COLO668 (cell line): Measurements from ENCODE around the gene UGDH.
"Not testable (repeated sequence)": the region's sequence is repeated elsewhere in the genome, so short reads cannot be mapped to it uniquely, and the experiment has no call there.

Experiments used
- DNase-seq: peaks from one replicate; lab custom pipeline; 2025; ENCODE audit not compliant: unreplicated experiment; lab: John Stamatoyannopoulos, UW

Gene UGDH

DNA sequence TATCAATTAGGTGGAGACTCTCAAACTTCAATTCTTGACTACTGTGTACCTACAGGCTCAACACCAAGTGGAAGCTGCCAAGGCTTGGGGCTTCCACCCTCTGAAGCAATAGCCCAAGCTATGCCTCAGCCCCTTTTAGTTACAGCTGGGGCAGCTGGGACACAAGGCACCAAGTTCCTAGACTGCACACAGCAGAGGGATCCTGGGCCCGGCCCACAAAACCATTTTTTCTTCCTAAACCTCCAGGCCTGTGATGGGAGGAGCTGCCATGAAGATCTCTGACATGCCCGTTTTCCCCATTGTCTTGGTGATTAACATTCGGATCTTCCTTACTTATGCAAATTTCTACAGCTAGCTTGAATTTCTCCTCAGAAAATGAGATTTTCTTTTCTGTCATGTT is 3.4 kb upstream of the UGDH start:
- no peak for DNase-seq

DNA sequence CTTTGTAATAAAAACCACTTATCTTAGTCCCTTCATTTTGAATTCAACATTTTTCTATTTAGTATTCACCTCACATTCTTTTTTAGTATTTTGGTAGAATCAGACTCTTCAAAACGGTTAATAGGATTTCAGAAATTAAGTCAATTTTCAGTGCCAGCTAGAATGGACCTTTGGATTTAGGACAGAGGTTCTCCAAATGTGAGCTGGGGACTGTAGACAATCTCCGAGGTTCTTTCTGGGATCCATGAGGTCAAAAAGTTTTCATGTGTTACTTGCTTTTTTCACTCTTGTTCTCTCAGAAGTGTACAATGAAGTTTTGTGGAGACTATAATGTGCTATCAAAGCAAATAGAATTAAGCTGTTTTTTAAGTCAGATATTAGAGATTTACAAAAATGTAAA is 2.3 kb upstream of the UGDH start:
- no peak for DNase-seq

DNA sequence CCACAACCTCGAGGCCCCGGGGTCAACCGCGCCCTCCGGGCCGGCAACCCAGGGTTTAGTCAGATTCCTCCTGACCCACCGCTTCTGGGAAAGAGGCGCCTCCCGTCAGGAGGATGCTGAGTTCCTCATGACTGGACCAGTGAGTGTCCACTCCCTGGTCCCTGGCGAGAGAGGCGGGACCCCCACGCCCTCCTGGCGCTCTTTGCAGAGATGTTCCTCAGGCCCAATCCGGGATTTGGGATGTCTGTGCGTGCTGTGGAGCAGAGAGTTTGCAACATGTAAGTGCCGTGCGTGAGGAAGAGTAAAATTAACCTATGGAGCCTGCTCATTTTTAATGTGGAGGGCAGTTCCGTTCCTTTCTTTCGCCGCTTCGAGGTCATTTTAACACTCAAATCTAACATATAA is 824 bp upstream of the UGDH start:
- DNase-seq = no peak

DNA sequence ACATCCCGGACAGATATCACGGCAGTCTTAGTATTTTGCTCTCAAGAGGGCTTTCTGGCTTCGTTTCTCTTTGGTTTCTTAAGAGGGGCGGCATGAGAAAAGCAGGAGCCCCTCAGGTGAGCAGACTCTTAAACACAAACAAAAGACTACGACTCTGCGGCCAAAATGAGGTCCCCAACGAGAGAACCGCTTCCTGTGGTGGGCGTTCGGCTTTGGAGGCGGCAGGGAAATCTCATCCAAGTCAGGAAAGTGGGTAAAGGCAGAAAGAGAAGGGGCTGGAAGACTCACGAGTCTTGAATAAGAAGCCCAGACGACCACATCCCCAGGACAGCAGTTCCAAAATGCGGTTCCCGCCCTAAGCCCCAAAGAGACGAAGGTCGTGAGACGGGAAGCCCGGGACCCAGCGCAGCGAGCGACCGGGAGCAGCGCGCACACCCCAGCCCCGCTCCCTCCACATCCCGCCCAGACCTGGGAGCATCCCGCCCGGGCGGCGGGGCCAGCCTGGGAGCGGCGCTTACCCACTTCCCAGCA is 409 bp downstream of the UGDH start:
- DNase-seq = no peak

DNA sequence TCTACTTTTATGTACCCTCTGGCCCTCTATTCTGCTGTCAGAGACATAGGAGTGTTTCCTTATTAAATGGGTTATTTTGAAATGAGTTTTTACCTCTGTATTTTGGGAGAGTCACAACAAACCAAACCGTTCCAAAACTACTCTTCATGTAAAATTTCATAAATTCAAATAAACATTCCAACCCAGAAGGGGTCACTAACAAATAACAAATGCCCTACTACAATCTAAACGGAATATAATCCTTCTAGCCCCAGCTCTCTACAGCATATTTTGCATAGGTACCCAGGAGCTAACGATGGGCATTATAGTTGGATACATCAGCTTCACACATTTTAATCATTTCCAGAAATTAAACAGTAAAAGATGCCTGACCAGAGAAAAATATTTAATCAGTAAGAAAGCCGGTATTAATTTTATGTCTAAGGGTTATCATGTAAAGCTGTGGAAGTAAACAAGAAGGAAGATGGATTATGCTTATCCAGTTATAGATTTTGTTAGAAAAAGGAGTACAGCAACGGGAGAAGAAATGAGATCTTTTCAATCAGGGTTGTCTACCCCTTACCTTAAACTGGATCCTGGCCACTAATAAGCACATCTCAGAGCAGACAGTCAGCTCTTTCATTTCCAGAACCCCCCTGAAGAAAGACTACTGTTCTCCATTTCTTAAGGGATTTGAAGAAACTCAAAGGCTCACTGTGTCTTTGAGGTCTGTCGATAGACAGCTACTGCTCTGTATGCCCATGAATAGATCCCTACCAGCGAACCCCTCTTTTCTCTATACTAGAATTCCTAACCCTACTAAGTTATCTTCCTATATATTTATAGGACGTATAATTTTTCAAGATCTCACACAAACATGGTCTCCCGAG is 1.2 kb downstream of the UGDH start:
- no peak for DNase-seq

DNA sequence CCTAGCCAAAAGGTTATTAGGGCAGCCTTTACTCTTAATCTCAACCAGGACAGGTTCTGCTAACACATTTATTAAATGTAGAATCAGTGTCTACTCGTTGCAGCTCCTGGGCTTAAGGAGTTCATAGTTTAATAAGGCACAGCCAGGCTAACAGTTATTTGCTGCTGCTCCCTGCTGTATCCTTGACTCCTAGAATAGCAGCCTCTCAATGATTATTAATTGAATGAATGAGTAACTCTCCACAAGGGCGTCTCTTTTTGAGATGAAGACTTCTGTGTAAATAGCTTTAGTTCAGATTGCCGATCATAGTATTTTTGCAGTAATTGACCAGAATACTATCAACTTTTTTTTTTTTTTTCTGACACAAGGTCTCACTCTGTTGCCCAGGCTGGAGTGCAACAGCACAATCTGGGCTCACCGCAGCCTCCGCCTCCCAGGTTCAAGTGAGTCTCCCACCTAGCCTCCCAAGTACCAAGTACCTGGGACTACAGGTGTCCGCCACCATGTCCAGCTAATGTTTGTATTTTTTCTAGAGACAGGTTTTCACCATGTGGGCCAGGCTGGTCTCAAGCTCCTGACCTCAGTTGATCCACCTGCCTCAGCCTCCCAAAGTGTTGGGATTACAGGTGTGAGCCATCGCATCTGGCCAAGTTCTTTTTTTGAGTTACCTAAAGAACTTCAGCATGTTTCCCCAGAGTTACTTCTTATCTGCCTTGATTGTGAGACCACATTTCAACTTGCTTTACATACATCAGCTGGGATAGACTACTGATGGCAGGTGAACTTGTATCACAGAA is 2.9 kb downstream of the UGDH start:
- no peak for DNase-seq

DNA sequence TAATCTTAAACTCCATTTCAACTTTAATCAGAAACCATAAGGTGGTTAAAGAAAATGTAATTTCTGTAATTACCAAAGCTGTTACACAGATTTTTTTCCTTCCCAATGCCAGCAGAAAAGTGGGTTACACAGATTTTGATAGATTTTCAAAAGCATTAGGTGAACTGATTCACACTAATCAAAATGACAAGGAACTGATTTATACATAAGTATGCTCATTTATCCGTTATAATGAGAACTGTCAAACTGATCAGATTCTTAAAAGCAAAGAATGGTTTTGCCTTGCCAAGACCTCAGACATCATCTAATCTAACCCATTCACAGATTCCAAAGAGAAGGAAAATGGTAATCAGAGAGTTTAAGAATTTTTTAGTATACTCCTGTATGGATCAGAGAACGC is 5.2 kb downstream of the UGDH start:
- no peak for DNase-seq

DNA sequence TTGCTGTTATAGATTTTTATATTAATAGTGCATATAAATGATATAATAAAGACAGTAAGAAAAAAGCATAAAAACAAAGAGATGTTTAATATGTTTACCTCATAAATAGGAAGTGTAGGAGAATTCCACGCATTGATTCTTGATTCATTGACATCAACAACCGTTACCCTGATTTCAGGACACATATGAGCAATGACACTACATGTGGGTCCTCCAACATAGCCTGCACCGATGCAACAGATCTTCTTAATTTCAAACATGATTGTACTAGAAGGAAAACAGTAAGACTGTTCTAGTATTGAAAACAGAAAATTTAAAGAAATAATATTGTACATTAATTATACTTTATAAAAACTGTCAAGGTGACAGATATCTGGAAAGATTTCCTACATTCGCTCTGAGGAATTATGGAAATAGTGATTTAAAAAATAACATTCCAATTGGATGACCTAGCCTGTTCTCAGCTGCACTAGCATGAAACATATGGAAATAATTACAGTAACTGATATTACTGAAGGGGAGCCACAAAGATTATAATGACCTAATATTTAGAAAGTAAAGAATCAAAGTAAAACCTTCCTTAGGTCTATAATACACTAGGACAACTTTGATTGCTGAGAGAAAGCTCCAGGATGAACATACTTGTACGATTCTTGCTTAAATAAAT is 5.9 kb downstream of the UGDH start:
- DNase-seq = no peak

DNA sequence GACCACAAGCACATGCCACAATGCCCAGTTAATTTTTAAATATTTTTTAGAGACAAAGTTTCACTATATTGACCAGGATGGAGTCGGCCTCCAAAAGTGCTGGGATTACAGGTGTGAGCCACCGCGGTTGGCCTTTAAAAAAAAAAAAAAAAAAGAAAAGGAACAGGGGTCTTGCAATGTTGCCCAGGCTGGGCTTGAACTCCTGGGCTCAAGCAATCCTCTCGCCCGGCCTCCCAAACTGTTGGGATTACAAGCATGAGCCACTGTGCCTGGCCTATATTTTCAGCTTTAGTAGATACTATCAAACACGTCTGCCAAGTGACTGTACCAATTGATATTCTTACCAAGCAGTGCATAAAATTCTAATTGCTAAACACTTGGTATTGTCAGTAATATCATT is 8.8 kb downstream of the UGDH start:
- DNase-seq = no peak

DNA sequence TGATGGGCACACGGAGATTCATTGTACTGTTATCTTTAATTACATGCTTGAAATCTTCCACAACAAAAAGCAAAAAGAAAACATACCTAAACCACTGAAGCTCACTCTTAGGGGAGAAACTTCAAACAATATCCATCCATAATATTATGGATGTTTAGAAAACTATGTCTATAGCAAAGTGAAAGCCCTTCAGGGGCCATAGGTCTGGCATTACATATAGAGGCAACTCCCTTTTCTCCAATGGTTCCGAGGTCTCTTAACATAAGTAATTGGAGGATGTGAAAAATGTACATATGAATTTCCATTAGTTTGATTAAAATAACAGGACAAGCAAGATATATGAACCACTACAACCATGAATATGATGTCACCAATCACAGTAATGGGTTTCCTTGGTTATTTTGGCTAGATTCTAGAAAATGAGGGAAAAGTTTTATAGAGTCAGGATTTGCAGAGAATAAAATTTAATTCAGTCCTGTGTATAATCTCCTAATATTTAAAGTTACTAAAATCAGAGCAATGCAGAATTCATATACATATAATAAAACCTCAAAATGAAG is 10.8 kb downstream of the UGDH start:
- no peak for DNase-seq

DNA sequence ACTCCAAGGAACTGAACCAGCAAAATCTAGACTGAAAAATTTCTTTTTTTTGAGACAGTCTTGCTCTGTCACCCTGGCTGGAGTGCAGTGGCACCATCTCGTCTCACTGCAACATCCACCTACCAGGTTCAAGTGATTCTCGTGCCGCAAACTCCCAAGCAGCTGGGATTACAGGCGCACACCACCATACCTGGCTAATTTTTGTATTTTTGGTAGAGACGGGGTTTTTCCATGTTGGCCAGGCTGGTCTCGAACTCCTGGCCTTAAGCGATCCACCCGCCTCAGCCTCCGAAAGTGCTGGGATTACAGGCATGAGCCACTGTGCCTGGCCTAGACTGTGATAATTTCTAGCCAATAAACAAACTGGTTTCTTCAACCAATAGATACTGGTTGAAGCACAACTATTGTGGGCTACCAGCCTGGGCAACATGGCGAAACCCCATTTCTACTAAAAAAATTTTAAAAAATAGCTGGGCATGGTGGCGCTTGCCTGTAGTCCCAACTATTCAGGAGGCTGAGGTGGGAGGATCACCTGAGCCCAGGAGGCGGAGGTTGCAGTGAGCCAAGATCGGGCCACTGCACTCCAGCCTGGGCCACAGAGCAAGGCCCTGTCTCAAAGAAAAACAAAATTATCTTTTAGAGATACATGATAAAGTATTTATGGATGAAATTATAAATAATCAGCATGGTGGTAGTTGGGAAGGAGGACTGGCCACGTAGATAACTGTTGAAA is 11.4 kb downstream of the UGDH start:
- DNase-seq = not testable (repeated sequence)

DNA sequence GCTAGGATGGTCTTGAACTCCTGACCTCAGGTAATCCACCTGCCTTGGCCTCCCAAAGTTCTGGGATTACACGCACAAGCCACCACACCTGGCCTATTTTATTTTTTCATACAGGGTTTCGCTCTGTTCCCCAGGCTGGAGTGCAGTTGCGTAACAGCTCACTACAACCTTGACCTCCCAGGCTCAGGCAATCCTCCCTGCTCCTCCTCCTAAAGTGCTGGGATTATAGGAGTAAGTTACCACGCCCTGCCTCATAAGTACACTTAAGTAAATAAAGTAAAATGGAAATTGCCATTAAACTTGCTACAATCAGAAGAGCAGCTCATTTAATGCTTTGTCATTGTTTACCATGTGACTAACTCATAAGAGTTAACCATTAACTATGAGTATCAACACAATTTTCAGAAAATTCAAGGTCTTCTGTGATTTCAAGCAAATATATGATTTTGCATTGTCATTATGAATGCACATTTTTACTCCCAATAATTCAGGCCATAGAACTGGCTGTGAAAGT is 12.3 kb downstream of the UGDH start:
- peak; percentile 40 for DNase-seq

DNA sequence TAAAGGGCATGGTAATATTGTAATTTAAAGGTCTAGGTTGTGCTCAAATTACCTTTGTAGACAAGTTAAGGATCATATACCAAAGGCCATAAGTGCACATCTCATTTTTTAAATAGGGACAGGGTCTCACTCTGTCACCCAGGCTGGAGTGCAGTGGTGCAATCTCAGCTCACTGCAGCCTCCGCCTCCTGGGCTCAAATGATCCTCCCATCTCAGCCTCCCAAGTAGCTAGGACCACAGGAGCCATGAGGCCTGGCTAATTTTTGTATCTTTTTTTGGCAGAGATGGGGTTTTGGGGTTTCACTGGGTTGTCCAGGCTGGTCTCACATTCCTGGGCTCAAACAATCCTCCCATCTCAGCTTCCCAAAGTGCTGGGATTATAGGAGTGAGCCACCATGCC is 13.0 kb downstream of the UGDH start:
- DNase-seq = not testable (repeated sequence)

DNA sequence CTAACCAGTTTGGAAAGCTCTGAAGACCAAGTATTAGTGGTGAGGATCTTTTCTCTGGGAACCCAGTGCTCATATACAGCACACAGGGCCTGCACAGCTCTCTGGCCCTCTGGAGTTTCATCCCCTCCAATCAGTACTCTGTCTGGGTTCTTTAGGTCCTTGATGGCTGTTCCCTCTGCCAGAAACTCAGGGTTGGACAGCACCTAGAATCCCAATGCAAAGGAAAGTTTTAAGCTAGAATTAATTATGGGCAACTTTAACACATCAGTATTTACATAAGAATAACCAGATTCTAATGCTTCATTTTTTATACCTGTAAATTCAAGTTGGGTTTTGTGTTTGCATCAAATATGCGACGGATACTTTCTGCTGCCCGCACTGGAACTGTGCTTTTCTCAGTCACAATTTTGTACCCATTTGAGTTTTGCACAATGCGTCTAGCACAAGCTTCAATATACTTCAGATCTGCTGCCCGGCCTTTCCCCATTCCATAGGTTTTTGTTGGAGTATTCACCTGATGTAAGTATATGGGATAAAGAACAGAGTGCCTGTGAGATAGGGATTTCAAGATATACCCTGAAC is 16.8 kb downstream of the UGDH start:
- no peak for DNase-seq

DNA sequence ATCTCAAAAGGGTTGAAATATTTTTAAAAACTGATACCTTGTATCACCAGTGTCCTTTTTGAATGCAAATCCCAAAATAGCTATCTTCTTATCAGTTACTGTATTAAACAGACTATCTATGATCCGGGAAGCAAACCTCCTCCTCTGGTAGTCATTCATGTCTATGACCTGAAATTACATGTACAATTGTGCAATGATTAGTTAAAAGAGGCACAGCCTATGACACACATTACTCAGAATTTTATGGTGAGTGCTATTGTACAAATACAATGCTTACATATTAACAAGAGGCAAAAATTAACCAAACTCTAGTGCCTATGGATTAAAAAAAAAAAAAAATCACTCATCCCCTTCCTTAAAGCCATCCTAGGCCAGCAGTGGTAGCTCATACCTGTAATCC is 21.7 kb downstream of the UGDH start:
- no peak for DNase-seq

DNA sequence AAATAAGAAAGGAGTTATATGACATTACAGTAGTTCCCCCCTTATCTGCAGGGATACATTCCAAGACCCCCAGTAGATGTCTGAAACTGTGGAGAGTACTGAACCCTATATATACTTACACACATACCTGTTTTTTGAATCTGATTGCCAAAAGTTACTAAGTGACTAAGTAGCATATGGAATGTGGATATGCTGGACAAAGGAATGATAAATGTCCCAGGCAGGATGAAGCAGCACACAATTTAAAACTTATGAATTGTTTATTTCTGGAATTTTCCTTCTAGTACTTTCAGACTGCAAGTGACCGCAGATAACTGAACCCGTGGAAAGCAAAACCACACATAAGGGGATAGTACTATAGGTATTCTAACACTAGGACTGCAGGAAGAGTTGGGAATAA is 22.7 kb downstream of the UGDH start:
- DNase-seq = no peak

DNA sequence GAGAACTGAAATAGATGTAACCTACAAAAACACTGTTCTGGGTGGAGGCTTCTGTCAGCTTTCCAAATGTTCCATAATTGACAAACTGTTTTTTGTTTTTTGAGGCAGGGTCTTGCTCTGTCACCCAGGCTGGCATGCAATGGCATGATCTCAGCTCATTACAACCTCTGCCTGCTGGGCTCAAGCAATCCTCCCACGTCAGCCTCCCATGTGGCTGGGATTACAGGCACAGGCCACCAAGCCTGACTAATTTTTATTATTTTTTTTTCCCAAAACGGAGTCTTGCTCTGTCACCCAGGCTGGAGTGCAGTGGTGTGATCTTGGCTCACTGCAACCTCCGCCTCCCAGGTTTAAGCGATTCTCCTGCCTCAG is 24.6 kb downstream of the UGDH start:
- DNase-seq = not testable (repeated sequence)

DNA sequence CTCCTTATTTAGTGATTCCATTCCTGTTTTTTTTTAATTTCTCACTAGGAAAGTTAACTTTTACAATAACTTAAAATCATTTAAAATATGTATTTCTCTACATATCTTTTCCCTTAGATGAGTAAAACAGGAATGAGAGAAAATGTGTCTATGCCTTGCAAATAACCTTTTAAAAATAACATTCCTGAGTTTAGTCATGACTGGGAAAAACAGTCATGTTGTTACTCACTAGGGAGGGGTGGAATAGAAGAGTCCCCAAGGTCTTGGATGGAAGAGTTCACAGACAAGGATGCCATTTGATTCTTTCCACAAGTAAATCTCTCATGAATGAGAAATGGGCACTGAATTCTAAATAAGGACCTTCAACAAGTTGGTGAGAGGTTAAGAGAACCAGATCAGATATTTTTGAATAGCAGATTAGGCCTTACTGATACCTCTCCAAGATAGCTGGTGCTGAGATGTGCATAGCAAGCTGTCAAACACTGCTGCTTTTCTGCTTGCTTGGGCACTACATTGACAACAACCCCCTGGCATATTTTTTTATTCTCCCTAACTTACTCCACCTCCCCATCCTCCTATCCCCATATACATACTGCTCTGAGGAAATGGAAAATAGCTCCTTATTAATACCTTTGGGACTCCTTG is 25.1 kb downstream of the UGDH start:
- DNase-seq = no peak

DNA sequence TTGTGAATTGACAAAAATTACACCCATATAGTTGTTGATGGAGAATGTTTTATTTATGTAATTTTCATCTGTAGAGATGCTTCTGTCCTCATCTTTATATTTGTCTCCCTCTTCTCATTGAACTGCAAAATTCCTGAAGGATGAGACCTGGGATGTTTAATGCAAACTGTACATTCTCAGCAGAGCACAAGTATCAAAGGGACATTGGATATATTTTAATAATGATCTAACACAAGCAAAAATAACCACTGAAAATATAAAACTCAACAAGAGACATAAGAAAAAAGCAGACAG is 28.6 kb downstream of the UGDH start:
- no peak for DNase-seq
